ENCODE results near the gene GPSM3. TPM values are rescaled to one million over a fixed set of nuclear protein-coding genes. Genes with fewer than 3 reads are reported as not detected.
"Not testable (repeated sequence)": the region's sequence is repeated elsewhere in the genome, so short reads cannot be mapped to it uniquely, and the experiment has no call there.

GPSM3 gene
- total RNA-seq, 1 donor from 2014 or later: 15.7 TPM

DNA sequence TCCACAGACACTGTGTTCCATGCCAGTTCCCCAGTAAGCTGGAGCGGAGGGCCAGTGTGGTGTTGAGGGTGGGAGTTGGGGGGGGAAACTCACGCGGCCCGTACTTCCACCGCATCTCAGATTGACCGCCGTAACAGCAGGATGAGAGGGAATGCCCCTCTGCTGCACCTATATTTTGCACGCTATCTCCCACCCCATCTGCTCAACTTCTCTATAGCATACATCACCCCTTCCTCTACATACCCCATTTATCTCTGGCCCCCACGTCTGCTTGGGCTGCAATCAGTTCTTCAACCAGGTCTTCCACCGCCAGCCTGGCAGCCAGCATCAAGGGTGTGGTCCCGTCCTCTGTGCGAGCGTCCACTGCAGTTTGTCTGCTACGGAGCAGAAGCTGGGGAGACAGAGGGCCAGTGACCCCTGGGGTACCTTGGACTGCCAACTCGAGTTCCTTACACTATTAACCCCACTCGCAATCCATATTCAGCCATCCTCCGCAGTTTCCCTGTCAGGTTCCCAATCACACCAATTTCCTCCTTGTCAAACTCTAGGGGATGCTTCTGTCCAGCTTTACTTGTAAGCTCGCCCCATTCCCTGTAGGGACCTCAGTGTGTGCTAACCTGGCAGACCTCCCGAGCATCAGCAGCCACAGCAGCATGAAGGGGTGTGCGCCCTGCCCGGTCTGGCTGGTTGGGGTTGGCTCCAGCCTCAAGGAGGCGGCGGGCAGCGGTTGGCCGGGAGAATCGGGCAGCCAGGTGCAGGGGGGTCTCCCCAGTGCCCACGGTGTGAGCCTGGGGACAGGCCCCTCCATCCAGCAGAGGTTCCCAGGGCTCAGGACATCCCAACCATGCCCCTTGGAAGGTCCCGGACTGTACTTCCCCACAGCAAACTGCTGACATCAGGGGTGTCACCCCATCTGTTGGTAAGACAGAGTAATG is 4.5 kb upstream of the GPSM3 start:
- no peak for DNase-seq (ENCODE audit: low read depth)

DNA sequence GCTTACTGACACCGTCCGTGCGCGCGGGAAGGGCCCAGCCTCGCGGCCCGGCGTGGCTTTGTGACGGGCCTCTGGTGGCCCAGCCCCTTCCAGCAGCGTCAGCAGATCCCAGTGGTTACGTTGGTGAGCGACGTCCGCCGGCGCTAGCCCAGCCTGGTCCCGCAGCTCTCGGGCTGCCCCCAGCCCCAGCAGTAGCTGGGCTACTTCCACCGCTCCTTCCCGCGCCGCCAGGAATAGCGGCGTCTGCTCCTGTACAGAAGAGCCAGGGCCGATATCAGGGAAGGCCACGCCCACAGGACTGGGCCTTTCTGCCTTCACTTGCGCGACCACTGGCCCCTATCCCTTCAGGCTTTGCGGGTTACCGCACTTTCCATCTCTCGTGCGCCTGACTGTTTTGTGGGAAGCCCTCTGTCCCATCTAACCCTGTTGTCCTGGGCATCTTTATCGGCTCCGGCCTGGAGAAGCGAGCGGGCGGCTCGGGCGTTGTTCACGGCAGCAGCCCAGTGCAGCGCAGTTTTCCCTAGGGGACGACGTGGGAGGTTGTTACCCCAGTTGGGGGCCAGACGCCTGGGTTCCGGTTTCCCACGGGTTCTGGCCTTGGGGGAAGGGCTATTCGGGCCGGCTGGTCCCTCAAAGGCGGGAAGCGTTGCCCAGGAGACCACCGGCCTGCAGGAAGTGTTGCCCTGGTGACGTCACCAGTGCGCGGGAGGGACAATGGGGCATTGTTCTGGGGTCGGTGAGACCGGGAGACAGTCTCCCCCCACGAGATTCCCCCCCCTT is 3.6 kb upstream of the GPSM3 start:
- no peak for DNase-seq (ENCODE audit: low read depth)
- peak overlapping the region; percentile 99 for H3K4me3 ChIP-seq (ENCODE audit: low read depth, low read length)
- TF ChIP-seq, protein P1, sequence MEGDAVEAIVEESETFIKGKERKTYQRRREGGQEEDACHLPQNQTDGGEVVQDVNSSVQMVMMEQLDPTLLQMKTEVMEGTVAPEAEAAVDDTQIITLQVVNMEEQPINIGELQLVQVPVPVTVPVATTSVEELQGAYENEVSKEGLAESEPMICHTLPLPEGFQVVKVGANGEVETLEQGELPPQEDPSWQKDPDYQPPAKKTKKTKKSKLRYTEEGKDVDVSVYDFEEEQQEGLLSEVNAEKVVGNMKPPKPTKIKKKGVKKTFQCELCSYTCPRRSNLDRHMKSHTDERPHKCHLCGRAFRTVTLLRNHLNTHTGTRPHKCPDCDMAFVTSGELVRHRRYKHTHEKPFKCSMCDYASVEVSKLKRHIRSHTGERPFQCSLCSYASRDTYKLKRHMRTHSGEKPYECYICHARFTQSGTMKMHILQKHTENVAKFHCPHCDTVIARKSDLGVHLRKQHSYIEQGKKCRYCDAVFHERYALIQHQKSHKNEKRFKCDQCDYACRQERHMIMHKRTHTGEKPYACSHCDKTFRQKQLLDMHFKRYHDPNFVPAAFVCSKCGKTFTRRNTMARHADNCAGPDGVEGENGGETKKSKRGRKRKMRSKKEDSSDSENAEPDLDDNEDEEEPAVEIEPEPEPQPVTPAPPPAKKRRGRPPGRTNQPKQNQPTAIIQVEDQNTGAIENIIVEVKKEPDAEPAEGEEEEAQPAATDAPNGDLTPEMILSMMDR (conservative IDR thresholded peaks at IDR 0.05; ENCODE audit: low read depth, low read length): no peak

More for the DNA sequence above, 4.5 kb upstream of the GPSM3 start:
- TF ChIP-seq, protein P1 (conservative IDR thresholded peaks at IDR 0.05; ENCODE audit: low read depth, low read length): no peak
- H3K4me3 ChIP-seq (ENCODE audit: low read depth, low read length): peak overlapping the region; percentile 99

- peak; percentile 84 for DNase-seq (ENCODE audit: low read depth)
- H3K4me3 ChIP-seq (ENCODE audit: low read depth, low read length): peak overlapping the region; percentile 99
- TF ChIP-seq, protein P1 (conservative IDR thresholded peaks at IDR 0.05; ENCODE audit: low read depth, low read length): peak; percentile 42
Measured at GRCh38 chr6:32195652-32195901, 3.1 kb upstream of the GPSM3 start.

DNA sequence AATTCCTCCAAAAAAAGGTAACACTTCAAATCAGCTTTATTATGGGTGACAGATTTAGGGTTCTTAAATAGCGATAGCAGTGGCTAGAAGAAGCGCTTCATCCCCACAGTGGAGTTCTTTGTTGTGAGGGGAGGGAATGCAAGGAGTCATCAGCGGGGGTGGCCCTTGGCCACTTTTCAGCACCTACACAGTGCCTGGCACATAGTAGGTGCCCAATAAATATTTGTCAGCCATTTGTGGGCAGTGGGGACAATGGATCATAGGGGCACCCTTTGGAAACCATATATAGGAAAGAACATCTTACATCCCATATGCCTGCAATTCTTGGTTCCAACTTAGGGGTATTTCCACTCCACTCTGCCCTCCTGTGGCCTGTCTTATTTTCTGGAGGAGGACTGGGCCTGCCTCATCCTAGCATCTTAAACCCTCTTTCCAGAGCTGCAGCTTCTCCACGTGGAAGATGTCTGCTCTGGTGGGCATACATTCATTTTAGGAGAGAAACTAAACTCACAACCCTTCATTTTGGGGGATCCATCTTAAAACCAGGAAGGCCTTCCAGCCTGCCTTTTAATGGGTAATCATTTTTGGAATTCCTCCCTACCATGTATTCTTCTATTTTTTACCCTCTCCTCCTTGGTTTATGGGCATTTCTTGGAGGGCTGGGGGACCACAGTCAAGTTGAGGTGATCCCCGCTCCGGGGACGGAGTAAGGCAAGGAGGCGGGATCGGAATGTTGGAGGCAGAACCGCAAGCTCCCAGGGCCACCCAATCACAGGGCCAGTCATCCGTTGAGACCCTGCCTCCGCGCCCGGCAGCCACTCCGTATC is 2.6 kb upstream of the GPSM3 start:
- TF ChIP-seq, protein P1 (conservative IDR thresholded peaks at IDR 0.05; ENCODE audit: low read depth, low read length): peak; percentile 69
- DNase-seq (ENCODE audit: low read depth): no peak
- H3K4me3 ChIP-seq (ENCODE audit: low read depth, low read length): peak overlapping the region; percentile 71

GRCh38 chr6:32194388-32194787 is 1.9 kb upstream of the GPSM3 start:
- no peak for DNase-seq (ENCODE audit: low read depth)
- TF ChIP-seq, protein P1 (conservative IDR thresholded peaks at IDR 0.05; ENCODE audit: low read depth, low read length): no peak
- H3K4me3 ChIP-seq (ENCODE audit: low read depth, low read length): no peak overlapping the region

DNA sequence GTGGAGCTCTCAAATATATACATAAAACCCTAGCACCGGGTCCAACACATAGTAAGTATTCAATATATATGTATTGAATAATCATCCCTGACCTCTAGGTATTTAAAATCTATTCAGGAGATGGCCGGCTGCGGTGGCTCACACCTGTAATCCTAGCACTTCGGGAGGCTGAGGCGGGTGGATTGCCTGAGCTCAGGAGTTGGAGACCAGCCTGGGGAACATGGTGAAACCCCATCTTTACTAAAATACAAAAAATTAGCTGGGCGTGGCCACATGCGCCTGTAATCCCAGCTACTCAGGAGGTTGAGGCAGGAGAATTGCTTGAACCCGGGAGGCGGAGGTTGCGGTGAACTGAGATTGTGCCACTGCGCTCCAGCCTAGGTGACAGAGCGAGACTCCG is 653 bp upstream of the GPSM3 start:
- H3K4me3 ChIP-seq (ENCODE audit: low read depth, low read length); DNase-seq (ENCODE audit: low read depth): not testable (repeated sequence)

Data from epithelial cell of proximal tubule (primary cell).